Measurements from ENCODE around the gene ABHD8. TPM values are rescaled to one million over a fixed set of nuclear protein-coding genes. Genes with fewer than 3 reads are reported as not detected.

ABHD8 gene
- total and polyA plus RNA-seq, 2 of the 13 experiments (the other 11 are each of a cell fraction or from before 2014, with no cell fraction given), result 6.3 to 7.2 TPM

DNA sequence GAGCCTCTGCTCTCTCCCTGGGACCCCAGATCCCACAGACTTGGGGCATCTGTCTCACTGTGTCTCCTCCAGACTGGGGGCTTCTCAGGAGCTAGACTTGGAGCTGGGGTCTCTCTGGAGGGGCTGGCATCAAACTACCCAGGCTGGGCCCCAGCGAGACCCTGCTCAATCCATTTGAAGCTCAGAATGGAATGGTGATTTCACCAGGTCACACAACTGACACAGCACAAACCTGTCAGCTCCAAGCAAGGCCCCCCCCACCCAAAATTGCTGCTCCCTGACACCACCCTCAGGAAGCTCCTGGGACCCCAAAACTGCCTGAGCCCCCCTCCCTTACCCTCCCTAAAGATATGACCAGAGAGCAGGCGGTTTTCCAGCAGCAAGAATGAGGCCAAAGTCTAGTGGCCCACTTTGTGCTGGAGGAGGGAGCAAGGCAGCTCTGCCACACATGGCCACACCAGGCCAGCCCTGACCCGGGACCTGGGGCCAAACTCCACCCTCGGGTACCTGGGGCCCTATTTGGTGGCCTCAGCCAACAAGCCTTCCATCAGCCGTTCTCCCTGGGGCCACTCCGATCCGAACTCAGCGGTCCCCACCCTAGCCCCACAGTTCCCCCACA is 59.9 kb downstream of the ABHD8 start (continued):
- TF ChIP-seq, protein P1, sequence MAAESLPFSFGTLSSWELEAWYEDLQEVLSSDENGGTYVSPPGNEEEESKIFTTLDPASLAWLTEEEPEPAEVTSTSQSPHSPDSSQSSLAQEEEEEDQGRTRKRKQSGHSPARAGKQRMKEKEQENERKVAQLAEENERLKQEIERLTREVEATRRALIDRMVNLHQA (CRISPR knock-in tag; IDR thresholded peaks at IDR 0.05), result no peak
- TF ChIP-seq NFRKB (IDR thresholded peaks at IDR 0.05) (no peak), THAP11 (CRISPR knock-in tag; IDR thresholded peaks at IDR 0.05) (no peak), SRSF1 (optimal IDR thresholded peaks at IDR 0.05; ENCODE audit: low read depth, low read length) (no peak), MED13 (CRISPR knock-in tag; IDR thresholded peaks at IDR 0.05) (no peak), ZSCAN31 (CRISPR knock-in tag; IDR thresholded peaks at IDR 0.05; ENCODE audit: low read depth) (no peak), NFKB2 (CRISPR knock-in tag; IDR thresholded peaks at IDR 0.05; ENCODE audit: borderline replicate concordance) (no peak), HNF4G (IDR thresholded peaks at IDR 0.05; ENCODE audit: borderline replicate concordance, low read depth, low read length) (peak; percentile 62; the same call in 1 of the 2 replicates), HNF4G (CRISPR knock-in tag; IDR thresholded peaks at IDR 0.05; ENCODE audit: borderline replicate concordance, low read depth) (peak; percentile 60; the same call in 1 of the 2 replicates), EEA1 (CRISPR knock-in tag; IDR thresholded peaks at IDR 0.05; ENCODE audit: borderline replicate concordance) (no peak), ZNF780A (CRISPR knock-in tag; IDR thresholded peaks at IDR 0.05) (no peak), ZNF724P (CRISPR knock-in tag; IDR thresholded peaks at IDR 0.05; ENCODE audit: borderline replicate concordance) (no peak), ZNF747 (CRISPR knock-in tag; IDR thresholded peaks at IDR 0.05; ENCODE audit: borderline replicate concordance) (0 out of 2 replicates have a peak, but pooled peaks have one; percentile 42), CAMTA2 (CRISPR knock-in tag; IDR thresholded peaks at IDR 0.05; ENCODE audit: borderline replicate concordance) (no peak)
- TF ChIP-seq, protein P2, sequence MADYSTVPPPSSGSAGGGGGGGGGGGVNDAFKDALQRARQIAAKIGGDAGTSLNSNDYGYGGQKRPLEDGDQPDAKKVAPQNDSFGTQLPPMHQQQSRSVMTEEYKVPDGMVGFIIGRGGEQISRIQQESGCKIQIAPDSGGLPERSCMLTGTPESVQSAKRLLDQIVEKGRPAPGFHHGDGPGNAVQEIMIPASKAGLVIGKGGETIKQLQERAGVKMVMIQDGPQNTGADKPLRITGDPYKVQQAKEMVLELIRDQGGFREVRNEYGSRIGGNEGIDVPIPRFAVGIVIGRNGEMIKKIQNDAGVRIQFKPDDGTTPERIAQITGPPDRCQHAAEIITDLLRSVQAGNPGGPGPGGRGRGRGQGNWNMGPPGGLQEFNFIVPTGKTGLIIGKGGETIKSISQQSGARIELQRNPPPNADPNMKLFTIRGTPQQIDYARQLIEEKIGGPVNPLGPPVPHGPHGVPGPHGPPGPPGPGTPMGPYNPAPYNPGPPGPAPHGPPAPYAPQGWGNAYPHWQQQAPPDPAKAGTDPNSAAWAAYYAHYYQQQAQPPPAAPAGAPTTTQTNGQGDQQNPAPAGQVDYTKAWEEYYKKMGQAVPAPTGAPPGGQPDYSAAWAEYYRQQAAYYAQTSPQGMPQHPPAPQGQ (CRISPR knock-in tag; IDR thresholded peaks at IDR 0.05; ENCODE audit: borderline replicate concordance), result no peak
- TF ChIP-seq, protein P3, sequence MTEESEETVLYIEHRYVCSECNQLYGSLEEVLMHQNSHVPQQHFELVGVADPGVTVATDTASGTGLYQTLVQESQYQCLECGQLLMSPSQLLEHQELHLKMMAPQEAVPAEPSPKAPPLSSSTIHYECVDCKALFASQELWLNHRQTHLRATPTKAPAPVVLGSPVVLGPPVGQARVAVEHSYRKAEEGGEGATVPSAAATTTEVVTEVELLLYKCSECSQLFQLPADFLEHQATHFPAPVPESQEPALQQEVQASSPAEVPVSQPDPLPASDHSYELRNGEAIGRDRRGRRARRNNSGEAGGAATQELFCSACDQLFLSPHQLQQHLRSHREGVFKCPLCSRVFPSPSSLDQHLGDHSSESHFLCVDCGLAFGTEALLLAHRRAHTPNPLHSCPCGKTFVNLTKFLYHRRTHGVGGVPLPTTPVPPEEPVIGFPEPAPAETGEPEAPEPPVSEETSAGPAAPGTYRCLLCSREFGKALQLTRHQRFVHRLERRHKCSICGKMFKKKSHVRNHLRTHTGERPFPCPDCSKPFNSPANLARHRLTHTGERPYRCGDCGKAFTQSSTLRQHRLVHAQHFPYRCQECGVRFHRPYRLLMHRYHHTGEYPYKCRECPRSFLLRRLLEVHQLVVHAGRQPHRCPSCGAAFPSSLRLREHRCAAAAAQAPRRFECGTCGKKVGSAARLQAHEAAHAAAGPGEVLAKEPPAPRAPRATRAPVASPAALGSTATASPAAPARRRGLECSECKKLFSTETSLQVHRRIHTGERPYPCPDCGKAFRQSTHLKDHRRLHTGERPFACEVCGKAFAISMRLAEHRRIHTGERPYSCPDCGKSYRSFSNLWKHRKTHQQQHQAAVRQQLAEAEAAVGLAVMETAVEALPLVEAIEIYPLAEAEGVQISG (CRISPR knock-in tag; IDR thresholded peaks at IDR 0.05), result peak; percentile 36
